PC-9 (cell line): Measurements from ENCODE around the gene EPG5.

Source experiments
- CTCF ChIP-seq: fragments of 200-600 bp; sonication (generic); conservative IDR thresholded peaks from 2 replicates; pipeline ENCODE4 v1.6.1; 2017; ENCODE audit warnings: mixed run types, antibody characterized with exemption, mild to moderate bottlenecking, moderate library complexity
- EZH2 ChIP-seq: fragments of 200-600 bp; sonication (generic); IDR thresholded peaks from 2 replicates; pipeline ENCODE4 v1.8.0; 2017; ENCODE audit warnings: antibody characterized with exemption, low read depth

- TF ChIP-seq CTCF = no peak
- TF ChIP-seq EZH2 = no peak
Measured at GRCh38 chr18:46001074-46001473, 33.9 kb upstream of the EPG5 start.
